WTC11 (cell line): ENCODE results near the gene STK11.

Experiments
- ARID4B ChIP-seq: sonication (generic); formaldehyde crosslinking; IDR thresholded peaks from 2 replicates; pipeline ENCODE4 v1.8.0; 2023; ENCODE audit warnings: missing genetic modification reagents, mild to moderate bottlenecking, borderline replicate concordance
- ATF2 ChIP-seq: sonication (generic); formaldehyde crosslinking; IDR thresholded peaks from 2 replicates; pipeline ENCODE4 v1.8.1; 2022; ENCODE audit warnings: low read depth, missing genetic modification reagents, borderline replicate concordance
- CREM ChIP-seq: sonication (generic); formaldehyde crosslinking; IDR thresholded peaks from 2 replicates; pipeline ENCODE4 v1.8.1; 2022; ENCODE audit warnings: mild to moderate bottlenecking, missing genetic modification reagents, moderate library complexity
- CTCF ChIP-seq: fragments of 200-600 bp; IDR thresholded peaks from 2 replicates; pipeline ENCODE4 v1.8.0; 2022; ENCODE audit warnings: antibody characterized with exemption
- ELF4 ChIP-seq: sonication (generic); formaldehyde crosslinking; IDR thresholded peaks from 2 replicates; pipeline ENCODE4 v1.8.1; 2022; ENCODE audit warnings: low read depth, mild to moderate bottlenecking, moderate library complexity, missing genetic modification reagents
- JAZF1 ChIP-seq: fragments of 250-450 bp; sonication (Bioruptor Pico); IDR thresholded peaks from 2 replicates; pipeline ENCODE4 v1.9.0; 2021; ENCODE audit warnings: moderate library complexity, mild to moderate bottlenecking, inconsistent platforms
- NFYB ChIP-seq: sonication (generic); formaldehyde crosslinking; conservative IDR thresholded peaks from 2 replicates; pipeline ENCODE4 v1.8.0; 2022; ENCODE audit warnings: low read depth, missing genetic modification reagents
- NR1H2 ChIP-seq: sonication (generic); formaldehyde crosslinking; IDR thresholded peaks from 2 replicates; pipeline ENCODE4 v1.9.0; 2021; ENCODE audit warnings: mild to moderate bottlenecking, moderate library complexity, missing genetic modification reagents
- TF ChIP-seq, protein P1 (sequence below): sonication (generic); formaldehyde crosslinking; conservative IDR thresholded peaks from 2 replicates; pipeline ENCODE4 v1.8.1; 2023; ENCODE audit warnings: mild to moderate bottlenecking, low read depth, missing genetic modification reagents, moderate library complexity

GRCh38 chr19:1267477-1268225 is 62.1 kb downstream of the STK11 start:
- TF ChIP-seq ATF2 (no peak), CTCF (no peak), JAZF1 (CRISPR knock-in tag) (no peak), NR1H2 (CRISPR knock-in tag) (no peak), ARID4B (CRISPR knock-in tag) (no peak), CREM (CRISPR knock-in tag) (no peak), ELF4 (CRISPR knock-in tag) (no peak), NFYB (CRISPR knock-in tag) (no peak)
- TF ChIP-seq, protein P1, sequence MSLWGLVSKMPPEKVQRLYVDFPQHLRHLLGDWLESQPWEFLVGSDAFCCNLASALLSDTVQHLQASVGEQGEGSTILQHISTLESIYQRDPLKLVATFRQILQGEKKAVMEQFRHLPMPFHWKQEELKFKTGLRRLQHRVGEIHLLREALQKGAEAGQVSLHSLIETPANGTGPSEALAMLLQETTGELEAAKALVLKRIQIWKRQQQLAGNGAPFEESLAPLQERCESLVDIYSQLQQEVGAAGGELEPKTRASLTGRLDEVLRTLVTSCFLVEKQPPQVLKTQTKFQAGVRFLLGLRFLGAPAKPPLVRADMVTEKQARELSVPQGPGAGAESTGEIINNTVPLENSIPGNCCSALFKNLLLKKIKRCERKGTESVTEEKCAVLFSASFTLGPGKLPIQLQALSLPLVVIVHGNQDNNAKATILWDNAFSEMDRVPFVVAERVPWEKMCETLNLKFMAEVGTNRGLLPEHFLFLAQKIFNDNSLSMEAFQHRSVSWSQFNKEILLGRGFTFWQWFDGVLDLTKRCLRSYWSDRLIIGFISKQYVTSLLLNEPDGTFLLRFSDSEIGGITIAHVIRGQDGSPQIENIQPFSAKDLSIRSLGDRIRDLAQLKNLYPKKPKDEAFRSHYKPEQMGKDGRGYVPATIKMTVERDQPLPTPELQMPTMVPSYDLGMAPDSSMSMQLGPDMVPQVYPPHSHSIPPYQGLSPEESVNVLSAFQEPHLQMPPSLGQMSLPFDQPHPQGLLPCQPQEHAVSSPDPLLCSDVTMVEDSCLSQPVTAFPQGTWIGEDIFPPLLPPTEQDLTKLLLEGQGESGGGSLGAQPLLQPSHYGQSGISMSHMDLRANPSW (CRISPR knock-in tag) = no peak
